K562 (cell line): Measurements from ENCODE around the gene LYAR. TPM values are rescaled to one million over a fixed set of nuclear protein-coding genes. Genes with fewer than 3 reads are reported as not detected.

Experiments
- ARID1B ChIP-seq: fragments of 450-650 bp; IDR thresholded peaks from 2 replicates; pipeline ENCODE4 v1.6.1; 2016; ENCODE audit warnings: antibody characterized with exemption, mild to moderate bottlenecking, inconsistent platforms
- ELF1 ChIP-seq: fragments of 200-800 bp; sonication (Bioruptor generic); IDR thresholded peaks from 2 replicates; pipeline ENCODE4 v1.6.1; 2016; ENCODE audit warnings: missing genetic modification characterization, missing compliant biosample characterization
- FIP1L1 ChIP-seq: fragments of 200-400 bp; formaldehyde crosslinking; IDR thresholded peaks from 2 replicates; pipeline ENCODE4 v1.6.1; 2018; ENCODE audit warnings: mild to moderate bottlenecking, low read depth, low read length; ENCODE audit not compliant: poor library complexity, severe bottlenecking
- KAT7 ChIP-seq: sonication (generic); formaldehyde crosslinking; IDR thresholded peaks from 2 replicates; pipeline ENCODE4 v1.8.0; 2022; ENCODE audit warnings: missing genetic modification reagents, mild to moderate bottlenecking, borderline replicate concordance
- NFE2L1 ChIP-seq: fragments of 450-650 bp; IDR thresholded peaks from 2 replicates; pipeline ENCODE4 v1.6.1; 2016; ENCODE audit warnings: missing genetic modification characterization, low read depth, mild to moderate bottlenecking, missing compliant biosample characterization, moderate library complexity, borderline replicate concordance
- RREB1 ChIP-seq: fragments of 250-450 bp; sonication (Bioruptor Pico); IDR thresholded peaks from 2 replicates; pipeline ENCODE4 v1.4.0; 2020
- TEAD1 ChIP-seq, 2 experiments: fragments of 450-650 bp in 1 of 2; sonication (generic) in 1 of 2; formaldehyde crosslinking; IDR thresholded peaks; 2 replicates each; pipeline versions ENCODE4 v1.4.0 to v1.8.0; 2020 to 2022; ENCODE audit warnings: mild to moderate bottlenecking in 2 of 2, missing genetic modification reagents in 1 of 2
- TOE1 ChIP-seq, 2 experiments: fragments of 450-650 bp in 1 of 2; sonication (generic) in 1 of 2; formaldehyde crosslinking in 1 of 2; IDR thresholded peaks; 2 replicates each; pipeline versions ENCODE4 v1.7.1 to v1.8.0; 2016 to 2022; ENCODE audit warnings: borderline replicate concordance in 2 of 2, mild to moderate bottlenecking in 2 of 2, antibody characterized with exemption in 1 of 2, inconsistent platforms in 1 of 2, low read depth in 1 of 2, missing genetic modification reagents in 1 of 2, moderate library complexity in 1 of 2
- WHSC1 ChIP-seq: IDR thresholded peaks from one replicate; pipeline ENCODE4 v1.6.1; 2012; ENCODE audit warnings: low read length, control low read depth, inconsistent platforms
- ZNF121 ChIP-seq: sonication (generic); formaldehyde crosslinking; conservative IDR thresholded peaks from 2 replicates; pipeline ENCODE4 v1.8.0; 2022; ENCODE audit warnings: missing genetic modification reagents
- ZNF347 ChIP-seq: fragments of 450-650 bp; formaldehyde crosslinking; IDR thresholded peaks from 2 replicates; pipeline ENCODE4 v1.4.0; 2020; ENCODE audit warnings: low read depth, mild to moderate bottlenecking, moderate library complexity
- ZNF77 ChIP-seq: fragments of 250-450 bp; sonication (Bioruptor Pico); IDR thresholded peaks from 2 replicates; pipeline ENCODE4 v1.5.0; 2020
- ZNF780A ChIP-seq: fragments of 250-450 bp; sonication (Bioruptor Pico); IDR thresholded peaks from 2 replicates; pipeline ENCODE4 v1.5.0; 2021; ENCODE audit warnings: mild to moderate bottlenecking
- polyA plus RNA-seq, 8 experiments: library from polyadenylated mRNA; depleted of rRNA in 4 of 8; stranded (reverse) in 5 of 8; unstranded in 3 of 8; fragments of >200 nt; fragmentation: Nextera tagmentation in 2 of 8; fragmentation: Illumina TruSeq in 1 of 8; extraction: Ambion mirVana in 2 of 8; extraction: Trizol in 1 of 8; gene quantifications; 2 replicates each; pipeline versions ENCODE4 v1.2.1 to v1.2.3, GENCODE V29; 2011 to 2014; ENCODE audit warnings: inconsistent platforms in 1 of 8, missing spikeins in 1 of 8
- total RNA-seq, 7 experiments: library from RNA; depleted of rRNA in 6 of 7; stranded (reverse); fragments of >200 nt in 6 of 7; fragmentation: Illumina TruSeq in 2 of 7; extraction: Trizol in 2 of 7; gene quantifications; 2 replicates each; pipeline versions ENCODE4 v1.2.1 to v1.2.3, GENCODE V29; 2011 to 2021; ENCODE audit warnings: low replicate concordance in 1 of 7
- TF ChIP-seq, protein P1 (sequence below): fragments of 200-400 bp; formaldehyde crosslinking; IDR thresholded peaks from 2 replicates; pipeline ENCODE4 v1.6.1; 2017; ENCODE audit warnings: mild to moderate bottlenecking, low read depth, low read length, moderate library complexity
- TF ChIP-seq, protein P2 (sequence below): sonication (generic); formaldehyde crosslinking; IDR thresholded peaks from 2 replicates; pipeline ENCODE4 v1.5.0; 2020; ENCODE audit warnings: missing genetic modification reagents

LYAR gene
- total and polyA plus RNA-seq, 9 of the 15 experiments (the other 6 are each of a cell fraction or from before 2014, with no cell fraction given): 28.3 to 172 (median 127) TPM

DNA sequence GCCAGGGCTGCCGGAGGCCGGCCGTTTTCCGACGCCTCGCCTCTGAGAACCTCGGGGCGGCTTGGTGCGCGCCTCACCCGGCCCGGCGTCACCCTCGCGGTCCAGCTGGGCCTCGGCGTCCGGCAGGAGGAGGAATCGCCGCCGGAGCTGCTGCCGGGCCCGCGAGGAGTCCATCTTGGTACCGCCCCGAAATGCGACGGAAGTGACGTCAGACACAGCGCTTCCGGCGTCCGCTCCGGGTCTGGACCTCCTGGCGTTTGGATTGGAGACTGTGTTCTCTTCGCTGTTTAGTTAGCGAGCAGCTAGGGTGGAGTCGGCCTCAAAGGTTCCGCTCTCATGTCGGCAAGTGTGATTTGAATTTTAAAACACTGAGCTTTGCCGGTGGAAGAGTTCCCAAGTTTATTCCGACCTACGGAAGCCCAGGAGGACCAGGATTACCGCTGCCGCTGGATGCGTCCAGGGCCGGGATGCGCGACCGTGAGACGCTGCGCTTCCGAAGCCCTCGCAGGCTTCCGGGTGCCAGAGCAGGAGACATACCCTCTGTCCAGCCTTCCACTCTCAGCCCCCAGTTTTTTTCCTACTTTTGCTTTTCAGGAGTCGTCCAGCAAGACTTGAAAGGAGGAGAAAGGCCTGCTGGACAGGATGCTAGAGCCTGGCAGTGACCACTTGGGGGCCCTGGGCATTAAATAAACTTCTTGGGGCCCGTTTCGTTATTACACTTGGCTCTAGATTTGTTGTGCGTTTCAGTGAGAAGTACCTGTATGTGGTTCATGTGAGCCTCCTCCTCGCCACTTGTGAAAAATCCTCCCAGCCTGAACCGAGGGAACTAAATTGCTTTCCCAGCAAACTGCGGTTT lies 41.7 kb downstream of the LYAR start, which contains the start of gene TMEM128 (continued):
- no peak for TF ChIP-seq RREB1 (CRISPR knock-in tag)
- TF ChIP-seq ZNF347 (CRISPR knock-in tag): no peak
- peak in 1 of 2 experiments; percentile 50; a peak in 1 of 4 replicates for TF ChIP-seq TEAD1 (CRISPR knock-in tag; IDR thresholded peaks at IDR 0.05)
- TF ChIP-seq, protein P1, sequence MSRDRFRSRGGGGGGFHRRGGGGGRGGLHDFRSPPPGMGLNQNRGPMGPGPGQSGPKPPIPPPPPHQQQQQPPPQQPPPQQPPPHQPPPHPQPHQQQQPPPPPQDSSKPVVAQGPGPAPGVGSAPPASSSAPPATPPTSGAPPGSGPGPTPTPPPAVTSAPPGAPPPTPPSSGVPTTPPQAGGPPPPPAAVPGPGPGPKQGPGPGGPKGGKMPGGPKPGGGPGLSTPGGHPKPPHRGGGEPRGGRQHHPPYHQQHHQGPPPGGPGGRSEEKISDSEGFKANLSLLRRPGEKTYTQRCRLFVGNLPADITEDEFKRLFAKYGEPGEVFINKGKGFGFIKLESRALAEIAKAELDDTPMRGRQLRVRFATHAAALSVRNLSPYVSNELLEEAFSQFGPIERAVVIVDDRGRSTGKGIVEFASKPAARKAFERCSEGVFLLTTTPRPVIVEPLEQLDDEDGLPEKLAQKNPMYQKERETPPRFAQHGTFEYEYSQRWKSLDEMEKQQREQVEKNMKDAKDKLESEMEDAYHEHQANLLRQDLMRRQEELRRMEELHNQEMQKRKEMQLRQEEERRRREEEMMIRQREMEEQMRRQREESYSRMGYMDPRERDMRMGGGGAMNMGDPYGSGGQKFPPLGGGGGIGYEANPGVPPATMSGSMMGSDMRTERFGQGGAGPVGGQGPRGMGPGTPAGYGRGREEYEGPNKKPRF: no peak
- TF ChIP-seq, protein P2, sequence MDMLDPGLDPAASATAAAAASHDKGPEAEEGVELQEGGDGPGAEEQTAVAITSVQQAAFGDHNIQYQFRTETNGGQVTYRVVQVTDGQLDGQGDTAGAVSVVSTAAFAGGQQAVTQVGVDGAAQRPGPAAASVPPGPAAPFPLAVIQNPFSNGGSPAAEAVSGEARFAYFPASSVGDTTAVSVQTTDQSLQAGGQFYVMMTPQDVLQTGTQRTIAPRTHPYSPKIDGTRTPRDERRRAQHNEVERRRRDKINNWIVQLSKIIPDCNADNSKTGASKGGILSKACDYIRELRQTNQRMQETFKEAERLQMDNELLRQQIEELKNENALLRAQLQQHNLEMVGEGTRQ (CRISPR knock-in tag): no peak
- TF ChIP-seq NFE2L1: no peak
- peak; percentile 90 for TF ChIP-seq ELF1
- TF ChIP-seq FIP1L1: no peak
- no peak for TF ChIP-seq ZNF77 (CRISPR knock-in tag)
- TF ChIP-seq TOE1 (IDR thresholded peaks at IDR 0.05; ENCODE audit: borderline replicate concordance): peak; percentile 80
- TF ChIP-seq TOE1 (CRISPR knock-in tag; IDR thresholded peaks at IDR 0.05; ENCODE audit: borderline replicate concordance, low read depth): no peak
- TF ChIP-seq WHSC1: no peak
- no peak for TF ChIP-seq ZNF780A (CRISPR knock-in tag)
- TF ChIP-seq ARID1B: peak; percentile 32; the same call in 1 of the 2 replicates
- TF ChIP-seq KAT7 (CRISPR knock-in tag): peak; percentile 81; the same call in 1 of the 2 replicates
- TF ChIP-seq ZNF121 (CRISPR knock-in tag): no peak
